Measurements from ENCODE around the gene ATXN7L3B. TPM values are rescaled to one million over a fixed set of nuclear protein-coding genes. Genes with fewer than 3 reads are reported as not detected.

Gene ATXN7L3B
- total RNA-seq, 4 donors from 2014 or later, result 5.9 to 78.2 (median 23.0) TPM

DNA sequence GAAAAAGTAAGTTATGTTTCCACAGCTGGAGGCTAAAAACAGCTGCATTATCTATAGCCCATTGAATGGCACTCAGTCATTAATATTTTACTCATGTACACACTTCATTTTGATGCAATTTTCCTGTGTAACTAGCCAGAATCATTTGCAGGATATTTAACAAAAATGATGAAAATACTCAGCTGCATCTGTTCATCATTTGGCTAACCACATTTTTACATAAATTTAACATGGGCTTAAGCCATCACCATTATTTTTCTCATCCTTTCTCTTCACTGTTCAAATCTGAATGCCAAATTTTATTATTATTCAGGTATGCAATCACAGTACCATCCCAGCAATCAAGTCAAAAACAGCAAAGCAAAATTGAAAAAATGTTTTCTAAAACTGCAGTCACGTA is 41.8 kb downstream of the ATXN7L3B start:
- no peak for TF ChIP-seq POLR2A (IDR thresholded peaks at IDR 0.05)
- TF ChIP-seq, protein P1, sequence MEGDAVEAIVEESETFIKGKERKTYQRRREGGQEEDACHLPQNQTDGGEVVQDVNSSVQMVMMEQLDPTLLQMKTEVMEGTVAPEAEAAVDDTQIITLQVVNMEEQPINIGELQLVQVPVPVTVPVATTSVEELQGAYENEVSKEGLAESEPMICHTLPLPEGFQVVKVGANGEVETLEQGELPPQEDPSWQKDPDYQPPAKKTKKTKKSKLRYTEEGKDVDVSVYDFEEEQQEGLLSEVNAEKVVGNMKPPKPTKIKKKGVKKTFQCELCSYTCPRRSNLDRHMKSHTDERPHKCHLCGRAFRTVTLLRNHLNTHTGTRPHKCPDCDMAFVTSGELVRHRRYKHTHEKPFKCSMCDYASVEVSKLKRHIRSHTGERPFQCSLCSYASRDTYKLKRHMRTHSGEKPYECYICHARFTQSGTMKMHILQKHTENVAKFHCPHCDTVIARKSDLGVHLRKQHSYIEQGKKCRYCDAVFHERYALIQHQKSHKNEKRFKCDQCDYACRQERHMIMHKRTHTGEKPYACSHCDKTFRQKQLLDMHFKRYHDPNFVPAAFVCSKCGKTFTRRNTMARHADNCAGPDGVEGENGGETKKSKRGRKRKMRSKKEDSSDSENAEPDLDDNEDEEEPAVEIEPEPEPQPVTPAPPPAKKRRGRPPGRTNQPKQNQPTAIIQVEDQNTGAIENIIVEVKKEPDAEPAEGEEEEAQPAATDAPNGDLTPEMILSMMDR (IDR thresholded peaks at IDR 0.05), result no peak
- no peak for DNase-seq
- Histone ChIP-seq H3K9me3 (no peaks in the 10 kb centered on the region), H3K4me3 (no peak overlapping the region), H3K27ac (no peak overlapping the region), H3K36me3 (no peaks in the 10 kb centered on the region), H3K4me1 (no peaks in the 10 kb centered on the region), H3K27me3 (no peaks in the 10 kb centered on the region)
- intact Hi-C loops (cut with DNase I; ENCODE audit: low total_unique reads), result no loop called here

DNA sequence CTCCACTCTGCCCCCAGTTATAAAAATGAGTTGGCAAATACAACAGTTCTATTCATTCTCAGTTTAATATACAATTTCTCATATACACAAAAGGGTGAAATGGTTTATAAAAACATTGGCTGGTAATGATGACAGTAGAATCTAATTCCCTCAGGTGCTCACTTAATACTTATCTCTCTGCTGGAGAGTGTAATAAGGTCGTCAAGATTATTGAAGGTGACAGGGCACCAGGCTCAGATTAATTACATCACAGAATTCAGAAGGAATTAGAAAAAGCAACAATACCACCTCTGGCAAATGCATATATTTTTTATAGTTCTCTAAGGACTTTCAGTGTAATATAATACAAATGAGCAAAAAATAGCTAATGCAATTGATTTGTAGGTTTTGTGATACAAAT is 42.3 kb downstream of the ATXN7L3B start:
- no peaks in the 10 kb centered on the region for H3K9me3 ChIP-seq
- no peak for TF ChIP-seq POLR2A (IDR thresholded peaks at IDR 0.05)
- TF ChIP-seq, protein P1 (IDR thresholded peaks at IDR 0.05), result no peak
- no peaks in the 10 kb centered on the region for H3K4me1 ChIP-seq
- intact Hi-C loops (cut with DNase I; ENCODE audit: low total_unique reads), result no loop called here
- H3K27me3 ChIP-seq, result no peaks in the 10 kb centered on the region
- no peak overlapping the region for H3K27ac ChIP-seq
- no peak for DNase-seq
- no peaks in the 10 kb centered on the region for H3K36me3 ChIP-seq
- H3K4me3 ChIP-seq, result no peak overlapping the region

DNA sequence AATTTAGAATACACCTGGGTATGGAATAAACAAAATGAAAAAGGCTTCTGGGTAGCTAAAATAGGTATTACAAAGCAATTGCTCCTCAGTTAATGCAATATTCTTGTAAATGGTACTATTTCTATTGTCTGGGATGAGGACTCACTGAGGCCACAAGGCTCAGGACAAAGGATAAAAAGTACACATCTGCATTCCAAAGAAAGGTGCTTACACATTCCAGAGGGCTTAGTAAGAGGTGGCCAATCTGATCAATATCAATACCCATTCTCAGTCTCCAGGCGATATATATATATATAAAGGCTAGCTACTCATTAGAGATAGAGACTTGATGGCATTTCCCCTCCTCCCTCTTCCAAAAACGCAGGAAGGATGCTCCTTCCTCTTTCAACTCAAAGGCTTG is 43.8 kb downstream of the ATXN7L3B start:
- no peak overlapping the region for H3K4me3 ChIP-seq
- no peak overlapping the region for H3K27ac ChIP-seq
- no peaks in the 10 kb centered on the region for H3K9me3 ChIP-seq
- no peaks in the 10 kb centered on the region for H3K4me1 ChIP-seq
- no peaks in the 10 kb centered on the region for H3K36me3 ChIP-seq
- intact Hi-C loops (cut with DNase I; ENCODE audit: low total_unique reads), result no loop called here
- no peak for DNase-seq
- TF ChIP-seq POLR2A (IDR thresholded peaks at IDR 0.05), result no peak
- TF ChIP-seq, protein P1 (IDR thresholded peaks at IDR 0.05), result no peak
- no peaks in the 10 kb centered on the region for H3K27me3 ChIP-seq

DNA sequence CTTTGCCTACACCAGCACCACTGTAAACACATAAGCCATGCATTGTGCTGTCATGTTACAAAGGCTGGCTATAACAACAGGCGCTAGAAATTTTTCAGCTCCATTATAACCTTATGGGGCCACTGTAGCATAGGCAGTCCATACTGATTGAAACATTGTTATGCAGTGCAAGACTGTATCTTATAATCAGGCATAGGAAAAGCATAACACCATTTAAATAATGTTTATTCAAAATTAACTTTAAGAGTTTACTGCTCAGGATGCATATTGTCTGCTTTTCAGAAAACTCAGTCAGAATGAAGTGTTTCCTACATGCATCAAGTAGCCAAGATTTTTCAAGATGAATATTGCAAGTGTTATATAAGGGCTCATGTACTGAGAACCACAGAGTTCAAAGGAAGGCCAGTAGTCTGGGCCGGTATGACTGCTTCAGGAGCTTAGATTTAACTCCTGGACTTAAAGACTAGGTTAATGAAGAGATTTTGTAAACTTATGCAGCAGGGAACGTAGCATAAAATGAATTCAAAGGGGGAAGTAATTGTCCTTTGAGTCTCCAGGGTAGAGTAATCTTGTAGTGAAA is 46.9 kb downstream of the ATXN7L3B start:
- TF ChIP-seq POLR2A (IDR thresholded peaks at IDR 0.05), result no peak
- TF ChIP-seq, protein P1 (IDR thresholded peaks at IDR 0.05), result no peak
- Histone ChIP-seq H3K9me3 (no peaks in the 10 kb centered on the region), H3K36me3 (no peaks in the 10 kb centered on the region), H3K27me3 (no peaks in the 10 kb centered on the region), H3K4me3 (no peak overlapping the region), H3K27ac (no peak overlapping the region), H3K4me1 (no peaks in the 10 kb centered on the region)
- intact Hi-C loops (cut with DNase I; ENCODE audit: low total_unique reads), result no loop called here
- no peak for DNase-seq

DNA sequence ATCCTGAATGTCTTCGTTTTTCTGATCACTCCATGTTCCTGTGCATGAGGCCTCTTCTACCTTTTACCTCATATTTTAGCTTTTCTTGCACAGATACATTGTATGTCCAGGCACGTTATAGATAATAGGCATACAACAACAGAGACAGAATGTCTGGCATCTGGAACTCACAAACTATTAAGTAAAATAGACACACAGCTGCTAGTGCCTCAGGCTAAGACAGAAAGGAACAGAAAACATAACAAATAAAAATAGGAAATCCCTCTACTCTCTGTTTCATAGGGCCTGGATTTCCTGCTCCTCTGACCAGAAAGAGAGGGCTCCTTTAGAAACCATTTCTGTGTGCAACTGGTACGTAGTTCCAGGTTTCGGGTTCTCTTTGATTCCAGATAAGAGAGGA is 48.6 kb downstream of the ATXN7L3B start:
- Histone ChIP-seq H3K27me3 (no peaks in the 10 kb centered on the region), H3K4me1 (no peaks in the 10 kb centered on the region), H3K27ac (no peak overlapping the region), H3K4me3 (no peak overlapping the region), H3K9me3 (no peaks in the 10 kb centered on the region), H3K36me3 (no peaks in the 10 kb centered on the region)
- intact Hi-C loops (cut with DNase I; ENCODE audit: low total_unique reads), result no loop called here
- DNase-seq, result no peak
- TF ChIP-seq, protein P1 (IDR thresholded peaks at IDR 0.05), result no peak
- TF ChIP-seq POLR2A (IDR thresholded peaks at IDR 0.05), result no peak
